Mucosa of descending colon (tissue), 3 donors: ENCODE results near the gene DOC2A. TPM values are rescaled to one million over a fixed set of nuclear protein-coding genes. Genes with fewer than 3 reads are reported as not detected.

Experiments used
- ATAC-seq: fragments of 200-7000 bp; cut with Tn5 transposase; one replicate; pipeline ENCODE4 v1.9.1; 2020; ENCODE audit warnings: mild to moderate bottlenecking, moderate library complexity
- DNase-seq, 3 donors: peaks; one replicate each; pipeline ENCODE4 v3.0.0-alpha.2; 2020
- H3K36me3 ChIP-seq: fragments of 200-600 bp; one replicate; pipeline ENCODE4 v1.8.0; 2021; ENCODE audit warnings: low read depth, mild to moderate bottlenecking
- H3K4me1 ChIP-seq: fragments of 200-600 bp; one replicate; pipeline ENCODE4 v1.8.0; 2021; ENCODE audit warnings: low read depth, mild to moderate bottlenecking
- H3K4me3 ChIP-seq: fragments of 200-600 bp; one replicate; pipeline ENCODE4 v1.8.0; 2021; ENCODE audit warnings: mild to moderate bottlenecking
- H3K9me3 ChIP-seq: fragments of 200-600 bp; one replicate; pipeline ENCODE4 v1.8.0; 2021; ENCODE audit warnings: mild to moderate bottlenecking
- intact Hi-C, 2 donors: fragments of 100-400 bp; cut with DNase I in 1 of 2; cut with micrococcal nuclease in 1 of 2; formaldehyde crosslinking; loops; one replicate each; pipeline versions ENCODE4 v1.11.0 to v1.11.1; 2022; cut with DNase I, micrococcal nuclease
- total RNA-seq, 3 donors: library from RNA; stranded (reverse); fragmentation: NEBNext Ultra II Directional in 2 of 3; extraction: Animal tissue kit (Norgen Biotek cat#: 25700) in 2 of 3; gene quantifications; one replicate each; pipeline versions ENCODE4 v1.2.1 to v1.2.4, GENCODE V29; 2021 to 2023
- TF ChIP-seq, protein P1 (sequence below): fragments of 200-600 bp; IDR thresholded peaks from one replicate; pipeline ENCODE4 v1.8.0; 2022; ENCODE audit warnings: antibody characterized with exemption, mild to moderate bottlenecking
- donor health status: DM: no; HTN: no; CAD: no; lungs with moderate emphysema.
- donor health status: DM: no; HTN: no; CAD: no.
- donor health status: DM: no; HTN: yes; CAD: no.

The DOC2A gene
- total RNA-seq, 3 donors from 2014 or later = 5.2 to 16.8 (median 7.5) TPM

DNA sequence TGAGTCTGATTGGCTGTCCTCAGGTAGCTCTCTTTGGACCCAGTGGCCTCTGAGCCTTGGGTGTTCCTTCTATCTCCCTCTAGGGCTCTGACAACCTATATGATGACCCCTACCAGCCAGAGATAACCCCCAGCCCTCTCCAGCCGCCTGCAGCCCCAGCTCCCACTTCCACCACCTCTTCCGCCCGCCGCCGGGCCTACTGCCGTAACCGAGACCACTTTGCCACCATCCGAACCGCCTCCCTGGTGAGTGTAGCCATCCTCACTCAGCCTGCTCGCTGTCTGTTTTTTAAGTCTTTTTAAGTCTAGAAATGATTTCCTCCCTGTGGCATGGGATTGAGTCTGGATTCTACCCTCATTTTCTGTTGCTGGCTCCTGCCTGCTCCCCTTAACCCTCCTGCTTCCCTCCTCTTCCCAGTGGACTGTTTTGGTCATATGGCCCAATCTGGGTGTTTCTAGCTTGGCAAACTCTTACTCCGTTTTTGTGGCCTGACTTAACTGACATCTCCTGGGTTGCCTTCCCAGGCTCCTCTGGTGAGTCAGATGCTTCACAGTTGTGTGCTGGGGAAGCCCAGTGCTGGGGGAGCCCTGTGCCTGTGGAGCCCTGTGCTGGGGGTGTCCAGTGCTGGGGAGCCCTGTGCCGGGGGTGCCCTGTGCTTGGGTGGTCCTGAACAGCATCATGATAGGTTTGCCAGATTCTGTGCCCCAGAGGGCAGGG lies 27.2 kb downstream of the DOC2A start:
- intact Hi-C loops = no loop called here
- DNase-seq (peak in 1 of 3 donors; percentile 13), ATAC-seq (no peak)
- Histone ChIP-seq H3K4me1 (no peaks in the 10 kb centered on the region), H3K9me3 (no peaks in the 10 kb centered on the region), H3K36me3 (peaks cover 27% of the 10 kb centered on the region), H3K4me3 (no peak overlapping the region)
- TF ChIP-seq, protein P1, sequence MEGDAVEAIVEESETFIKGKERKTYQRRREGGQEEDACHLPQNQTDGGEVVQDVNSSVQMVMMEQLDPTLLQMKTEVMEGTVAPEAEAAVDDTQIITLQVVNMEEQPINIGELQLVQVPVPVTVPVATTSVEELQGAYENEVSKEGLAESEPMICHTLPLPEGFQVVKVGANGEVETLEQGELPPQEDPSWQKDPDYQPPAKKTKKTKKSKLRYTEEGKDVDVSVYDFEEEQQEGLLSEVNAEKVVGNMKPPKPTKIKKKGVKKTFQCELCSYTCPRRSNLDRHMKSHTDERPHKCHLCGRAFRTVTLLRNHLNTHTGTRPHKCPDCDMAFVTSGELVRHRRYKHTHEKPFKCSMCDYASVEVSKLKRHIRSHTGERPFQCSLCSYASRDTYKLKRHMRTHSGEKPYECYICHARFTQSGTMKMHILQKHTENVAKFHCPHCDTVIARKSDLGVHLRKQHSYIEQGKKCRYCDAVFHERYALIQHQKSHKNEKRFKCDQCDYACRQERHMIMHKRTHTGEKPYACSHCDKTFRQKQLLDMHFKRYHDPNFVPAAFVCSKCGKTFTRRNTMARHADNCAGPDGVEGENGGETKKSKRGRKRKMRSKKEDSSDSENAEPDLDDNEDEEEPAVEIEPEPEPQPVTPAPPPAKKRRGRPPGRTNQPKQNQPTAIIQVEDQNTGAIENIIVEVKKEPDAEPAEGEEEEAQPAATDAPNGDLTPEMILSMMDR = no peak

DNA sequence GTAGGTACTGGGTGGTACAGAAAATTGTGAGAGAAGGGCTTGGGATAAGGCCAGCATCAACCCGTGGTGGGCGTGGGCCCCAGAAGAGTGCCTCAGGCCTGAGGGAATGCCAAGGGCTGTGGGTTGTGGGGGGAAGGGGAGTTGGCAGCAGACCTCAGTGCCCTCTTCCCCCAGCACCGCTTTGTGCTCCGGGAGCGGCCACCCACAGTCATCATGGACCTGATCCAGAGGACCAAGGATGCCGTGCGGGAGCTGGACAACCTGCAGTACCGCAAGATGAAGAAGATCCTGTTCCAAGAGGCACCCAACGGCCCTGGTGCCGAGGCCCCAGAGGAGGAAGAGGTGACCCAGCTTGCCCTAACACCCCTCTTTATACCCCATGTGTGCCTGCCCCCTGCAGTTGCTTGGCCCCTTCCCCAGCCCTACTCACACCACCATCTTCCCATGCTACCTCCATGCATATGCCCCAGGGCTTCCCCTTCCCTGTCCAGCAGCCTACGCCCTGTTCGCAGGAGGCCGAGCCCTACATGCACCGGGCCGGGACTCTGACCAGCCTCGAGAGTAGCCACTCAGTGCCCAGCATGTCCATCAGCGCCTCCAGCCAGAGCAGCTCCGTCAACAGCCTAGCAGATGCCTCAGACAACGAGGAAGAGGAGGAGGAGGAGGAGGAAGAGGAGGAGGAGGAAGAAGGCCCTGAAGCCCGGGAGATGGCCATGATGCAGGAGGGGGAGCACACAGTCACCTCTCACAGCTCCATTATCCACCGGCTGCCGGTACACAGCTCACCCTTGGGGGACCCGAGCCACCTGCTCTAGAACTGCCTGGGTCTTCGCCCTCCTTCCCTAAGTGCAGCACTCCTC lies 28.0 kb downstream of the DOC2A start:
- Histone ChIP-seq H3K36me3 (peaks cover 27% of the 10 kb centered on the region), H3K9me3 (no peaks in the 10 kb centered on the region), H3K4me1 (no peaks in the 10 kb centered on the region), H3K4me3 (no peak overlapping the region)
- ATAC-seq = no peak
- intact Hi-C loops = no loop called here
- TF ChIP-seq, protein P1 = no peak
- DNase-seq = no peak

DNA sequence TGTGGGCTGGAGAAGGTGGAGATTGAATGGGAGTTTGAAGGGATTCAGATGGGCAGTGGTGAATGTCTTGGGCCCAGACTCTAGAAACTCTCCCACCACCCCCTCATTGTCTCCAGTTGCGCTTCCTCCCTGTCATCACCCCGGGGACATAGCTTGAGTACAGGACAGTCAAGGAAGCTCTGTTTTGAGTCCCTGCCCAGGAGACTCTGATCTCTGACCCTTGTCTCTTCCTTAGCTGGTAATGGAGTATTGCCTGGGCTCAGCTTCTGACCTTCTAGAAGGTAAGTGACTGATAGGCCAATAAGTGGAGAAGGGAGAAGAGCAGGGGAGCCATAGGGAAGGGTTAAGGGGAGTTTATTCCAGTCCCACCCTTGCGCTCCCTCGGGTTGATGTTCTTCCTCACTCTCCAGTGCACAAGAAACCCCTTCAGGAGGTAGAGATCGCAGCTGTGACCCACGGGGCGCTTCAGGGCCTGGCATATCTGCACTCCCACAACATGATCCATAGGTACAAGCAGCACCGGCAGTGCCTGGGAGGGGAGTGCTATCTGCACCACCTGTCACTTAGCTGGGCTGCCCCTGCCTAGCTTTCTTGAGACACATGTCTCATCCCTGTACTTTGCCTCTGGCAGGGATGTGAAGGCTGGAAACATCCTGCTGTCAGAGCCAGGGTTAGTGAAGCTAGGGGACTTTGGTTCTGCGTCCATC lies 32.1 kb downstream of the DOC2A start:
- DNase-seq (no peak), ATAC-seq (no peak)
- TF ChIP-seq, protein P1 = no peak
- Histone ChIP-seq H3K4me1 (peaks cover 24% of the 10 kb centered on the region), H3K9me3 (no peaks in the 10 kb centered on the region), H3K4me3 (no peak overlapping the region), H3K36me3 (peaks cover 9% of the 10 kb centered on the region)
- intact Hi-C loops = no loop called here

DNA sequence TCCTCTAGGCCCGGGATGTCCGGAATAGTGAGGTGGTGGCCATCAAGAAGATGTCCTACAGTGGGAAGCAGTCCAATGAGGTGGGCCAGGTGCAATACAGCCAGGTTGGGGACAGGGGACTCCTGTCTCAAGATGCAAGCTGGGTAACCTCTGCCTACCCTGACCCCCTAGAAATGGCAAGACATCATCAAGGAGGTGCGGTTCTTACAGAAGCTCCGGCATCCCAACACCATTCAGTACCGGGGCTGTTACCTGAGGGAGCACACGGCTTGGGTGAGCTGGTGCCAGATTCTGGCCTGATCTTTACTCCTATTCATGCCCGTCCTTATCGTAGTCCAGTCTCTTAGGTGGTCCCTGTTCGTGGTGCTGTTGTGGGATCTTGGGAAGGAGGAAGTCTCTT lies 32.7 kb downstream of the DOC2A start:
- ATAC-seq (no peak), DNase-seq (no peak)
- H3K4me1 ChIP-seq = peaks cover 24% of the 10 kb centered on the region
- peaks cover 3% of the 10 kb centered on the region for H3K36me3 ChIP-seq
- TF ChIP-seq, protein P1 = no peak
- no peak overlapping the region for H3K4me3 ChIP-seq
- intact Hi-C loops = no loop called here
- H3K9me3 ChIP-seq = no peaks in the 10 kb centered on the region

DNA sequence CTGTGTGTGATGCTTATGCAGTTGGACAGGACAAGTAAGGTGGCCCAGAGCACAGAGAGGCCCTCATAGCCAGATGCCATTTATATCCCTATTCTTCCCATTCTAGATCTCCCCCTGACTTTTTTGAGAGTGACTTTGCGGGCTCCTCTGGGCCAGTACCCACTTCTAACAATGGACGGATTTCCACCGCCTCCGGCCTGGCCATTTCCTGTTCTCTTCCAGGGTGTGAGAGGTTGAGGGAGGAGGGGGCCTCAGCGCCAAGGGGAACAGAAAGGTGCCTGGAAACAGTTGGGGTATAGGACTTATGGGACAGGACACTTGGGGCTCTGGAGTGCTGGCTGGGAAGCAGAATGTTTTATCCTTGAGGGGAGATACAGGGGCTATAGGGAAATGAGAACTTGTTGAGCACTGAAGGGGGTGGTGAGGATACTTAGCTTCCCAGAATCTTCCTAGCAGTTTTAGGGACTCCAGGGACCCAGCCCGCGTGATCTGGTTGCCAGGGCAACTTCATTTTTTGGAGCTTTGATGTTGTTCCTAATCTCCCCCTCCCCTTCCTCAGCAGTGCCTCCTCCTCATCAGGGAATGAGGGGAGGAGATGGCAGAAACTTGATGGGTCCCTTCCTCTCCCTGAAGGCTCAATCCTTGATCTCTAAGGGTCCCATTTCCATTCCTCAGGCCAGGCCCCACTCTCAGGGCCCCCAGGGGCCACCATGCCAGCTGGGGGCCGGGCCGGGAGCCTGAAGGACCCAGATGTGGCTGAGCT lies 33.6 kb downstream of the DOC2A start:
- Histone ChIP-seq H3K36me3 (no peaks in the 10 kb centered on the region), H3K4me3 (no peak overlapping the region), H3K4me1 (peaks cover 24% of the 10 kb centered on the region), H3K9me3 (no peaks in the 10 kb centered on the region)
- TF ChIP-seq, protein P1 = no peak
- intact Hi-C loops = no loop called here
- ATAC-seq = no peak
- no peak for DNase-seq
